ENCODE measurements around the gene SMIM35. TPM values are rescaled to one million over a fixed set of nuclear protein-coding genes. Genes with fewer than 3 reads are reported as not detected.

SMIM35 gene
- not detected for total RNA-seq
- 1 to 10 TPM in 1 of 6 donors, under 1 TPM in 5; 0.20 to 1.1 (median 0.55) TPM for polyA plus RNA-seq (ENCODE audit: insufficient read length in 6 of 6)
- long read RNA-seq, donor 1 = 0 reads
- long read RNA-seq, donor 2 = 0 reads
- long read RNA-seq, donor 3 = 0 reads
- long read RNA-seq, donor 4 = 0 reads
- long read RNA-seq, donor 5 = 0 reads
- long read RNA-seq, donor 6 = 0 reads
- long read RNA-seq, donor 7 = 0 reads
- long read RNA-seq, donor 8 = 0 reads
- long read RNA-seq, donor 9 = 0 reads
- long read RNA-seq, donor 10 = 0 reads
- long read RNA-seq, donor 11 = 0 reads
- long read RNA-seq, donor 12 = 0 reads

DNA sequence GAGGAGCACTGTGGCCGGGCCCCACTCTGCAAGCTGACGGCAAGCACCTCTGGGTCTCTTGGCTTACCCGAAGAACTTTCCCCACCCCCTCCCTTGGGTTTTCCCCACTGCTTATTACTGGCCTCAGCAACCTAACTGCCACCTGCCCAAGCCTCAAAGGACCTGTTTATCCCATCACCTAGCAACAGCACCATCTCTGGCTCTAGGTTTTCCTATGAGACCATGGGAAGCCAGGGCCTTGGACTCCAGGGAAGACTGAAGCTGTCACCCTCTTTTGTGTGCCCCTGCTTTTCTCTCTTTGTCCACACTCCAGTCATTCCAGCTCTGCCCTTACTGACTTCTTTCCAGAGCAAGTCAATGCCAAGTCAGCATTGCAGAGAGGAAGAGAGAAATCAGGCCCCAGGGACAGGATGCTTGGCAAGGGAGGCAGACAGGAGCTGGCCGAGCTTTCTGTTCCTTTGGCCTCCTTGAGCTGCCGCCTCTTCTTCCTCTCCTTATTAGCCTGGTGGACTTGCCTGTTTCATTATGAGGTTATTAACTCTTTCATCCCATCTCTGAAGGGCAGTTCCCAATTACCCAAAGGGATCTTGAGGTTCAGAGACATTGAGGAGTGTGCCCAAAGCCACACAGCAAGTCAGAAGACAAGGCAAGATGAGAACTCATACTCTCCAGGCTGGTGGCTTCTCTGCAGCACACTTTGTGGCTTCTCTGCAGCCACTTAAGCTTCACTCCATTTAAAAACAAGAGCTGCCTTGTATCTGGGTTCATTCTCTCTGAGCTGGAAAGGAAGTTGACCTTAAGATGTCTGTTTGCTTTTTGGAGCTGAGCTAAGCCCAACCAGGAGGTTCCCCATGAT is at the start of gene SMIM35:
SMIM35 (minus strand) TSS at position 51 of the 856 bp plus-strand sequence. CDS start 206 bp downstream, outside the sequence.
- peaks cover 0 to 17% of the 10 kb centered on the region in 2 donors for H3K9me3 ChIP-seq
- DNase-seq = no peak
- H3K36me3 ChIP-seq = no peaks in the 10 kb centered on the region
- peaks cover 0 to 15% of the 10 kb centered on the region in 2 donors for H3K4me1 ChIP-seq
- intact Hi-C loops (cut with DNase I) = no loop called here
- H3K27me3 ChIP-seq = no peaks in the 10 kb centered on the region
- TF ChIP-seq, protein P1, sequence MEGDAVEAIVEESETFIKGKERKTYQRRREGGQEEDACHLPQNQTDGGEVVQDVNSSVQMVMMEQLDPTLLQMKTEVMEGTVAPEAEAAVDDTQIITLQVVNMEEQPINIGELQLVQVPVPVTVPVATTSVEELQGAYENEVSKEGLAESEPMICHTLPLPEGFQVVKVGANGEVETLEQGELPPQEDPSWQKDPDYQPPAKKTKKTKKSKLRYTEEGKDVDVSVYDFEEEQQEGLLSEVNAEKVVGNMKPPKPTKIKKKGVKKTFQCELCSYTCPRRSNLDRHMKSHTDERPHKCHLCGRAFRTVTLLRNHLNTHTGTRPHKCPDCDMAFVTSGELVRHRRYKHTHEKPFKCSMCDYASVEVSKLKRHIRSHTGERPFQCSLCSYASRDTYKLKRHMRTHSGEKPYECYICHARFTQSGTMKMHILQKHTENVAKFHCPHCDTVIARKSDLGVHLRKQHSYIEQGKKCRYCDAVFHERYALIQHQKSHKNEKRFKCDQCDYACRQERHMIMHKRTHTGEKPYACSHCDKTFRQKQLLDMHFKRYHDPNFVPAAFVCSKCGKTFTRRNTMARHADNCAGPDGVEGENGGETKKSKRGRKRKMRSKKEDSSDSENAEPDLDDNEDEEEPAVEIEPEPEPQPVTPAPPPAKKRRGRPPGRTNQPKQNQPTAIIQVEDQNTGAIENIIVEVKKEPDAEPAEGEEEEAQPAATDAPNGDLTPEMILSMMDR (IDR thresholded peaks at IDR 0.05) = no peak
- H3K4me3 ChIP-seq = no peak within 1 kb of the TSS
- no peak for ATAC-seq
- H3K27ac ChIP-seq = no peak within 1 kb of the TSS

DNA sequence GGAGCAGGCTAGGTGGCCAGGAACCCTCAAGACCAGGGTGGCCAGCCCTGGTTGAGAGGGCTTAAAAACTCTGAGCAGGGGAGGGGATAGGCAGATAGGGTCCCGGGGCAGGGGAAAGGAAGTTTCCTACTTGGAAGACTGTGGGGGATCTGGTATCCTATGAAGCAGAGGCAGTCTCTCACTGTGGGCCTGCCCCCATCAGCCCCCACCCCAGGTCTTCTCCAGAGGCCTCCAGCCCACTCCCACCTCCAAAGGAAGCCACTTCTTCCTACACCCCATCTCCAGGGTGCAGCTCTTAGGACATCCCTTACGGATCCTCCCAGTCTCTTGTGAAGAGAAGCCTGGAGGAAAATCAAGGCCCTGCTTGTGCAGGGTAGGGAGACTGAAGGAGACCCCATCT is 49.6 kb upstream of the SMIM35 start:
- H3K27ac ChIP-seq = no peak overlapping the region
- H3K36me3 ChIP-seq = no peaks in the 10 kb centered on the region
- no peak overlapping the region for H3K4me3 ChIP-seq
- H3K27me3 ChIP-seq = peaks cover 0 to 18% of the 10 kb centered on the region in 2 donors
- H3K4me1 ChIP-seq = no peaks in the 10 kb centered on the region
- TF ChIP-seq, protein P1 (IDR thresholded peaks at IDR 0.05) = no peak
- ATAC-seq (no peak), DNase-seq (no peak)
- intact Hi-C loops (cut with DNase I) = no loop called here
- no peaks in the 10 kb centered on the region for H3K9me3 ChIP-seq

DNA sequence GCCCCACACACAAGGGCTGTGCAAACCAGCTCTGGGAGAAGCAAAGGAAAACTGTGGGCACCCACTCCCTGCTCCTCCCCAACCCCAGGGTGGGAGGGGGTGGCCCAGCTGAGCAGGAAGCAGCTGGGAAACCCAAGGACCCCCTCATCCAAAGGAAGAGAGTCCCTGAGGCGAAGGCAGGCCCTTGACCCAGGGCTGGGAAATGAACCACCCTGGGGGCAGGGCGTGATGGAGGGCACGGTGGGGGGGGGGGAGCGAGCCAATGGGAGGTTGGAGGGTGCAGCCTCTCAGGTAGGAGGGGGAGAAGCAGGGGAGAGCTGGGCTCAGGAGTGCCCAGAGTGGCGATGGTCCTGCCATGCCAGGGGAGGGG is 49.0 kb upstream of the SMIM35 start:
- Histone ChIP-seq H3K4me3 (no peak overlapping the region), H3K9me3 (no peaks in the 10 kb centered on the region), H3K4me1 (no peaks in the 10 kb centered on the region), H3K27ac (no peak overlapping the region), H3K27me3 (peaks cover 0 to 13% of the 10 kb centered on the region in 2 donors), H3K36me3 (no peaks in the 10 kb centered on the region)
- ATAC-seq (no peak), DNase-seq (no peak)
- intact Hi-C loops (cut with DNase I) = no loop called here
- TF ChIP-seq, protein P1 (IDR thresholded peaks at IDR 0.05) = no peak

DNA sequence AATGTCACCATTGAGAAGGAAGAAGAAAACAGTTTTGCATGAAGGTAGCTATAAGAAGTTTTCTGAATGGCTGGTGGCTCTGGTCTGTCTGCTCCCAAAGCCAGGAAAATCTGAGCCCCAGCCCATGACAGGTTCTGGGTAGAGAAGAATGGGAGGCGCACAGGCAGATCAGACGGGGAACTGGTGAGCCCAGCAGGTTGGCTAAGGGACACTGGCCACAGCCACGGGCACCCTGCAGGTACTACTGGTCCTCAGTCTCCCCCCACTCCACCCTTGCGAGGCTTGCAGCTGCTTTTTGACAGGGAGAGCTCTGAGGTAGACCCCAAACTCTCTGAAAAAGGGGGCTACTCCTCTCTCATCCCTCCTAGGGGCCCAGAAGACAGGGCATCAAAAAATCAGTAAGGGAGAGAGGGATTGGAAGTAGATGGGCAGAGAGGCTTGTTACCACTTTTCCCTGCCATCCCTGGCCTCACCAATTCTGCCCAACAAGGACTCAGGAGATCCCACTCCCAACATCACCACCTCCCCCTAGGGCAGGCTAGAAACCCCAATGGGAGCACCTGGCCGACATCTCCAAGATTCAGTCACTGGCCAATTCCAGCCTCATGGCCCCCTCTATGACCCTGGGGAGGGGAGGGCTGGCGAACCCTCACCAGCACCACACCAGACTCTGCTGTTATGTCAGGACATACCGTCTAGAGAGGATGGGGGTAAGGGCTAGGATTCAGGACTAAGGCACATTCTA is 48.5 kb upstream of the SMIM35 start:
- TF ChIP-seq, protein P1 (IDR thresholded peaks at IDR 0.05) = no peak
- ATAC-seq = no peak
- DNase-seq = no peak
- intact Hi-C loops (cut with DNase I) = no loop called here
- H3K27ac ChIP-seq = no peak overlapping the region
- H3K36me3 ChIP-seq = no peaks in the 10 kb centered on the region
- H3K9me3 ChIP-seq = no peaks in the 10 kb centered on the region
- H3K27me3 ChIP-seq = peaks cover 0 to 13% of the 10 kb centered on the region in 2 donors
- no peak overlapping the region for H3K4me3 ChIP-seq
- no peaks in the 10 kb centered on the region for H3K4me1 ChIP-seq

Data from left lung (tissue), 14 donors.